GM18517 (cell line): Measurements from ENCODE around the gene OMD.
"Not testable (repeated sequence)": the region's sequence is repeated elsewhere in the genome, so short reads cannot be mapped to it uniquely, and the experiment has no call there.

Experiments
- ATAC-seq: cut with Tn5 transposase; IDR thresholded peaks from one replicate; pipeline ENCODE4 v1.9.1; 2021; ENCODE audit warnings: mild to moderate bottlenecking, moderate library complexity; ENCODE audit not compliant: unreplicated experiment

Gene OMD

GRCh38 chr9:92414566-92414965 lies 9.7 kb downstream of the OMD start:
- no peak for ATAC-seq

- ATAC-seq = not testable (repeated sequence)
Observed at GRCh38 chr9:92411157-92411556, 13.1 kb downstream of the OMD start.

GRCh38 chr9:92408747-92409478 lies 15.4 kb downstream of the OMD start:
- no peak for ATAC-seq

GRCh38 chr9:92407818-92408217 lies 16.5 kb downstream of the OMD start:
- ATAC-seq = no peak

GRCh38 chr9:92406477-92406876 lies 17.8 kb downstream of the OMD start:
- ATAC-seq = no peak

GRCh38 chr9:92405818-92406217 lies 18.5 kb downstream of the OMD start:
- no peak for ATAC-seq

- ATAC-seq = no peak
Observed at GRCh38 chr9:92404042-92404836, 20.0 kb downstream of the OMD start, which contains the start of gene OGN. OGN (minus strand) TSS chr9:92404578; CDS start chr9:92403407, 1,171 bp downstream.

- ATAC-seq = no peak
Observed at GRCh38 chr9:92402826-92403745, 21.2 kb downstream of the OMD start.

GRCh38 chr9:92402360-92402759 lies 21.9 kb downstream of the OMD start:
- no peak for ATAC-seq

- ATAC-seq = no peak
Observed at GRCh38 chr9:92397853-92398252, 26.4 kb downstream of the OMD start.

- no peak for ATAC-seq
Observed at GRCh38 chr9:92395617-92396016, 28.7 kb downstream of the OMD start.

- ATAC-seq = no peak
Observed at GRCh38 chr9:92393686-92394085, 30.6 kb downstream of the OMD start.

- no peak for ATAC-seq
Observed at GRCh38 chr9:92392690-92393089, 31.6 kb downstream of the OMD start.

- no peak for ATAC-seq
Observed at GRCh38 chr9:92385953-92386352, 38.3 kb downstream of the OMD start.

GRCh38 chr9:92385477-92385876 lies 38.8 kb downstream of the OMD start:
- ATAC-seq = no peak

- no peak for ATAC-seq
Observed at GRCh38 chr9:92385001-92385400, 39.3 kb downstream of the OMD start.

GRCh38 chr9:92384375-92384774 lies 39.9 kb downstream of the OMD start:
- no peak for ATAC-seq

GRCh38 chr9:92381775-92382174 lies 42.5 kb downstream of the OMD start:
- ATAC-seq = no peak

GRCh38 chr9:92380603-92381002 lies 43.7 kb downstream of the OMD start:
- ATAC-seq = no peak

- ATAC-seq = no peak
Observed at GRCh38 chr9:92378865-92379560, 45.3 kb downstream of the OMD start.

- no peak for ATAC-seq
Observed at GRCh38 chr9:92377876-92378275, 46.4 kb downstream of the OMD start.
